Measurements from ENCODE around the gene KLHL9. TPM values are rescaled to one million over a fixed set of nuclear protein-coding genes. Genes with fewer than 3 reads are reported as not detected.

KLHL9 gene
- total RNA-seq, 5 donors from 2014 or later (not counting 1 experiment from before 2014, with no cell fraction given) = 14.1 to 27.7 (median 26.0) TPM

GRCh38 chr9:21322911-21323461, 12.2 kb downstream of the KLHL9 start:
- Histone ChIP-seq H3K4me3 (ENCODE audit: control insufficient read depth in 1 of 2, extremely low read depth in 1 of 2, low read length in 1 of 2) (no peak overlapping the region), H3K27ac (ENCODE audit: low read length) (no peak overlapping the region), H3K27me3 (replicated peaks in 1 of 2; ENCODE audit: control insufficient read depth in 2 of 2, extremely low read depth in 1 of 2, insufficient read depth in 2 of 2, low read length in 1 of 2) (no peaks in the 10 kb centered on the region), H3K9me3 (no peaks in the 10 kb centered on the region), H3K4me1 (ENCODE audit: control insufficient read depth in 1 of 2, extremely low read depth in 1 of 2, insufficient read depth in 2 of 2, low read length in 2 of 2) (peaks cover 0 to 6% of the 10 kb centered on the region in 2 experiments), H3K36me3 (ENCODE audit: control insufficient read depth in 2 of 2, extremely low read depth in 1 of 2, insufficient read depth in 1 of 2, low read length in 1 of 2) (peaks cover 0 to 30% of the 10 kb centered on the region in 2 donors)
- DNase-seq = no peak
- Mint-ChIP-seq H3K9me3 (no peaks in the 10 kb centered on the region), H3K4me1 (peaks cover 16 to 33% (median 24%) of the 10 kb centered on the region in 3 donors), H3K4me3 (no peak overlapping the region), H3K27me3 (no peaks in the 10 kb centered on the region), H3K27ac (peak overlapping the region in 1 of 2 donors; percentile 5), H3K36me3 (peaks cover 21% of the 10 kb centered on the region)
- ChIA-PET CTCF (interaction anchor here in 1 of 2 donors (0.5 to 1.6 kb wide), 8 partner anchors 18 to 220 kb away, joined by 3 to 7 read pairs (median 3); no protein-coding TSS in a partner anchor), POLR2A (interaction anchor here in 1 of 2 donors (0.6 kb wide), 1 partner anchor 38 kb away, joined by 3 read pairs; no protein-coding TSS in a partner anchor)
- ATAC-seq (replicated peaks in 1 of 4) = no peak
- WGBS (ENCODE audit: insufficient coverage) = 98% methylated on average over 3 of the region's 5 CpGs

GRCh38 chr9:21320465-21320864, 14.7 kb downstream of the KLHL9 start:
- Histone ChIP-seq H3K4me1 (ENCODE audit: control insufficient read depth in 1 of 2, extremely low read depth in 1 of 2, insufficient read depth in 2 of 2, low read length in 2 of 2) (no peaks in the 10 kb centered on the region), H3K36me3 (ENCODE audit: control insufficient read depth in 2 of 2, extremely low read depth in 1 of 2, insufficient read depth in 1 of 2, low read length in 1 of 2) (peaks cover 0 to 30% of the 10 kb centered on the region in 2 donors), H3K9me3 (no peaks in the 10 kb centered on the region), H3K27me3 (replicated peaks in 1 of 2; ENCODE audit: control insufficient read depth in 2 of 2, extremely low read depth in 1 of 2, insufficient read depth in 2 of 2, low read length in 1 of 2) (no peaks in the 10 kb centered on the region), H3K27ac (ENCODE audit: low read length) (no peak overlapping the region), H3K4me3 (ENCODE audit: control insufficient read depth in 1 of 2, extremely low read depth in 1 of 2, low read length in 1 of 2) (no peak overlapping the region)
- Mint-ChIP-seq H3K27ac (peak overlapping the region in 1 of 2 donors; percentile 47), H3K27me3 (no peaks in the 10 kb centered on the region), H3K36me3 (peaks cover 21% of the 10 kb centered on the region), H3K4me1 (peaks cover 0 to 14% (median 4%) of the 10 kb centered on the region in 3 donors), H3K4me3 (no peak overlapping the region), H3K9me3 (no peaks in the 10 kb centered on the region)
- ATAC-seq (replicated peaks in 1 of 4) (no peak), DNase-seq (no peak)
- ChIA-PET POLR2A (no interaction called here), CTCF (interaction anchor here (0.6 to 1.0 kb wide), 3 partner anchors 39 to 115 kb away, joined by 3 to 6 read pairs (median 3); no protein-coding TSS in a partner anchor)
- WGBS (ENCODE audit: insufficient coverage) = no CpG with 5 or more reads among the region's 2 CpGs

GRCh38 chr9:21317956-21318923, 17.0 kb downstream of the KLHL9 start:
- peak in 23 of 35 experiments; percentile 4 to 63 (median 16) for DNase-seq
- peak overlapping the region in 1 of 2 donors; percentile 29 for H3K27ac Mint-ChIP-seq
- CTCF ChIA-PET = interaction anchor here (0.6 to 1.9 kb wide), 18 partner anchors 11 to 469 kb away, joined by 3 to 11 read pairs (median 4); no protein-coding TSS in a partner anchor

GRCh38 chr9:21316860-21317259, 18.3 kb downstream of the KLHL9 start:
- no peaks in the 10 kb centered on the region for H3K9me3 Mint-ChIP-seq
- 25% methylated on average over 3 of the region's 3 CpGs for WGBS (ENCODE audit: insufficient coverage)
- H3K36me3 ChIP-seq (ENCODE audit: control insufficient read depth in 2 of 2, extremely low read depth in 1 of 2, insufficient read depth in 1 of 2, low read length in 1 of 2) = peaks cover 0 to 8% of the 10 kb centered on the region in 2 donors
- CTCF ChIA-PET = interaction anchor here (0.6 to 1.2 kb wide), 2 partner anchors 9 to 80 kb away, joined by 4 to 6 read pairs; no protein-coding TSS in a partner anchor
- no peaks in the 10 kb centered on the region for H3K36me3 Mint-ChIP-seq
- H3K4me1 ChIP-seq (ENCODE audit: control insufficient read depth in 1 of 2, extremely low read depth in 1 of 2, insufficient read depth in 2 of 2, low read length in 2 of 2) = no peaks in the 10 kb centered on the region
- no peak overlapping the region for H3K4me3 ChIP-seq (ENCODE audit: control insufficient read depth in 1 of 2, extremely low read depth in 1 of 2, low read length in 1 of 2)
- H3K27ac Mint-ChIP-seq = no peak overlapping the region
- DNase-seq (no peak), ATAC-seq (replicated peaks in 1 of 4) (no peak)
- peaks cover 0 to 5% (median 2%) of the 10 kb centered on the region in 3 donors for H3K4me1 Mint-ChIP-seq
- no peaks in the 10 kb centered on the region for H3K27me3 Mint-ChIP-seq
- no peak overlapping the region for H3K27ac ChIP-seq (ENCODE audit: low read length)
- H3K4me3 Mint-ChIP-seq = no peak overlapping the region
- H3K9me3 ChIP-seq = no peaks in the 10 kb centered on the region
- no peaks in the 10 kb centered on the region for H3K27me3 ChIP-seq (replicated peaks in 1 of 2; ENCODE audit: control insufficient read depth in 2 of 2, extremely low read depth in 1 of 2, insufficient read depth in 2 of 2, low read length in 1 of 2)
- POLR2A ChIA-PET = no interaction called here

More at GRCh38 chr9:21317956-21318923, 17.0 kb downstream of the KLHL9 start:
- Mint-ChIP-seq H3K27me3 (no peaks in the 10 kb centered on the region), H3K36me3 (peaks cover 8% of the 10 kb centered on the region), H3K4me1 (peaks cover 0 to 5% (median 2%) of the 10 kb centered on the region in 3 donors), H3K4me3 (no peak overlapping the region), H3K9me3 (no peaks in the 10 kb centered on the region)
- WGBS (ENCODE audit: insufficient coverage) = no CpG with 5 or more reads among the region's 7 CpGs
- H3K4me1 ChIP-seq (ENCODE audit: control insufficient read depth in 1 of 2, extremely low read depth in 1 of 2, insufficient read depth in 2 of 2, low read length in 2 of 2) = no peaks in the 10 kb centered on the region
- POLR2A ChIA-PET = interaction anchor here (0.6 to 0.7 kb wide), 3 partner anchors 17 to 1882 kb away, joined by 9 to 10 read pairs (median 10); no protein-coding TSS in a partner anchor
- H3K27ac ChIP-seq (ENCODE audit: low read length) = no peak overlapping the region
- no peaks in the 10 kb centered on the region for H3K9me3 ChIP-seq
- peaks cover 0 to 18% of the 10 kb centered on the region in 2 donors for H3K36me3 ChIP-seq (ENCODE audit: control insufficient read depth in 2 of 2, extremely low read depth in 1 of 2, insufficient read depth in 1 of 2, low read length in 1 of 2)
- no peaks in the 10 kb centered on the region for H3K27me3 ChIP-seq (replicated peaks in 1 of 2; ENCODE audit: control insufficient read depth in 2 of 2, extremely low read depth in 1 of 2, insufficient read depth in 2 of 2, low read length in 1 of 2)
- ATAC-seq (replicated peaks in 1 of 4) = peak; percentile 64 to 75 (median 68)
- no peak overlapping the region for H3K4me3 ChIP-seq (ENCODE audit: control insufficient read depth in 1 of 2, extremely low read depth in 1 of 2, low read length in 1 of 2)

- Histone ChIP-seq H3K27me3 (replicated peaks in 1 of 2; ENCODE audit: control insufficient read depth in 2 of 2, extremely low read depth in 1 of 2, insufficient read depth in 2 of 2, low read length in 1 of 2) (no peaks in the 10 kb centered on the region), H3K4me1 (ENCODE audit: control insufficient read depth in 1 of 2, extremely low read depth in 1 of 2, insufficient read depth in 2 of 2, low read length in 2 of 2) (no peaks in the 10 kb centered on the region), H3K4me3 (ENCODE audit: control insufficient read depth in 1 of 2, extremely low read depth in 1 of 2, low read length in 1 of 2) (no peak overlapping the region), H3K27ac (ENCODE audit: low read length) (no peak overlapping the region), H3K9me3 (no peaks in the 10 kb centered on the region), H3K36me3 (ENCODE audit: control insufficient read depth in 2 of 2, extremely low read depth in 1 of 2, insufficient read depth in 1 of 2, low read length in 1 of 2) (peaks cover 0 to 3% of the 10 kb centered on the region in 2 donors)
- ATAC-seq (replicated peaks in 1 of 4) (no peak), DNase-seq (no peak)
- H3K36me3 Mint-ChIP-seq = no peaks in the 10 kb centered on the region
- no peak overlapping the region for H3K27ac Mint-ChIP-seq
- CTCF ChIA-PET = interaction anchor here (0.6 to 1.2 kb wide), 4 partner anchors 10 to 140 kb away, joined by 3 to 6 read pairs (median 4); no protein-coding TSS in a partner anchor
- no peaks in the 10 kb centered on the region for H3K9me3 Mint-ChIP-seq
- no peak overlapping the region for H3K4me3 Mint-ChIP-seq
- peaks cover 0 to 3% of the 10 kb centered on the region in 2 donors for H3K27me3 Mint-ChIP-seq
- H3K4me1 Mint-ChIP-seq = peaks cover 0 to 5% (median 2%) of the 10 kb centered on the region in 3 donors
- POLR2A ChIA-PET = interaction anchor here in 1 of 2 donors (1.0 kb wide), 1 partner anchor 52 kb away, joined by 3 read pairs; no protein-coding TSS in a partner anchor
- 54% methylated on average over 4 of the region's 8 CpGs for WGBS (ENCODE audit: insufficient coverage)
Observed at GRCh38 chr9:21316032-21316842, 19.0 kb downstream of the KLHL9 start.
